Cardiac fibroblast (primary cell): ENCODE data around the gene ST6GALNAC5.
A peak's percentile ranks its signal among the peaks of the same experiment; 100 is the strongest.

Experiments used
- DNase-seq, 2 donors: peaks; one replicate each; pipeline versions ENCODE4 v3.0.0 to v3.0.0-alpha.2; 2010; ENCODE audit warnings: low read depth in 2 of 2
- H3K4me3 ChIP-seq, 2 donors: replicated peaks in 1 of 2; 1 replicate in 1 of 2; 2 replicates in 1 of 2; pipeline ENCODE4 v1.5.1; 2011; ENCODE audit warnings: low read depth in 2 of 2, low read length in 2 of 2, mild to moderate bottlenecking in 2 of 2, moderate library complexity in 1 of 2
- TF ChIP-seq, protein P1 (sequence below): IDR thresholded peaks from one replicate; pipeline ENCODE4 v1.5.1; 2011; ENCODE audit warnings: low read depth, mild to moderate bottlenecking, low read length, inconsistent platforms

ST6GALNAC5 gene

GRCh38 chr1:77085109-77085508 is 217.8 kb downstream of the ST6GALNAC5 start:
- DNase-seq, result no peak
- TF ChIP-seq, protein P1, sequence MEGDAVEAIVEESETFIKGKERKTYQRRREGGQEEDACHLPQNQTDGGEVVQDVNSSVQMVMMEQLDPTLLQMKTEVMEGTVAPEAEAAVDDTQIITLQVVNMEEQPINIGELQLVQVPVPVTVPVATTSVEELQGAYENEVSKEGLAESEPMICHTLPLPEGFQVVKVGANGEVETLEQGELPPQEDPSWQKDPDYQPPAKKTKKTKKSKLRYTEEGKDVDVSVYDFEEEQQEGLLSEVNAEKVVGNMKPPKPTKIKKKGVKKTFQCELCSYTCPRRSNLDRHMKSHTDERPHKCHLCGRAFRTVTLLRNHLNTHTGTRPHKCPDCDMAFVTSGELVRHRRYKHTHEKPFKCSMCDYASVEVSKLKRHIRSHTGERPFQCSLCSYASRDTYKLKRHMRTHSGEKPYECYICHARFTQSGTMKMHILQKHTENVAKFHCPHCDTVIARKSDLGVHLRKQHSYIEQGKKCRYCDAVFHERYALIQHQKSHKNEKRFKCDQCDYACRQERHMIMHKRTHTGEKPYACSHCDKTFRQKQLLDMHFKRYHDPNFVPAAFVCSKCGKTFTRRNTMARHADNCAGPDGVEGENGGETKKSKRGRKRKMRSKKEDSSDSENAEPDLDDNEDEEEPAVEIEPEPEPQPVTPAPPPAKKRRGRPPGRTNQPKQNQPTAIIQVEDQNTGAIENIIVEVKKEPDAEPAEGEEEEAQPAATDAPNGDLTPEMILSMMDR, result no peak

DNA sequence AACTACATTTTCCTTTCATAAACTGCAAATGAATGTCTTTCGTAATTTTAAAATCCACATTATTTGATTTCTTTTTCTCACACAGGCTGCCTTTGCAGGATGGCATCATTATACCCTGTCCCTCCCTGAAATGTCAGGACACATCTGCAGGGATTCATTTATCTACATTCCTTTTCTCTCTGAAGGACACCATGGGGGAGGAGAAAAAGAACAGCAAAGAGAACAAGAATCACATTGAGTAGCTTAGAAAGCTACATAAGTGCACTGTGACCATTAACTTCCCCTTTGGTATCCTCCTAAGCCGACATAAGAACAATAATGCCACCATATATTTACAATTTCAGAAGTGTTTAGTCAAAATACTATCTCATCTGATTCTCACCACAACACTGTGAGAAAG is 222.5 kb downstream of the ST6GALNAC5 start:
- DNase-seq, result no peak
- no peak overlapping the region for H3K4me3 ChIP-seq
- TF ChIP-seq, protein P1, result no peak

More at GRCh38 chr1:77085109-77085508, 217.8 kb downstream of the ST6GALNAC5 start:
- H3K4me3 ChIP-seq, result no peak overlapping the region

DNA sequence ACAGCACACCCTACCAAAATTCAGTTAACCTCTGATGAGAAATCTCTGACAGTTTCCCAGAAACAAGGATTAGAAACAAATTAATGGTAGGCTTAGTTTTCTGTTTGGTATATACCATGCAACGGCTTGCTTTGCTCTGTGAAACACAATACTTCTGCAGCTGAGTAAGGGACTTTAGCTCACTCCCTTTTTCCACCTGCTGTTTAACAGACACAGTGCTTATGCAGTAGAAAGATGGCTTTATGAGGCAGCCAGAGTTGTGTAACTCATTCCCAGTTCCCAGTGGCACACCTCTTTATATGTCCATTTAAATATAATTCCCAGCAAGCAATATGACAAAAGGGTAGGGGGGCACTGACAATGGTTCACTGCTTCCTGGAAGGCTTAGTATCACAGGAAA is 228.0 kb downstream of the ST6GALNAC5 start:
- DNase-seq, result no peak
- H3K4me3 ChIP-seq, result no peak overlapping the region
- TF ChIP-seq, protein P1, result no peak

GRCh38 chr1:77096496-77097255 is 229.4 kb downstream of the ST6GALNAC5 start:
- H3K4me3 ChIP-seq, result no peak overlapping the region
- TF ChIP-seq, protein P1, result no peak
- DNase-seq, result no peak

- H3K4me3 ChIP-seq, result no peak overlapping the region
- DNase-seq, result peak; percentile 15 to 45
- TF ChIP-seq, protein P1, result no peak
Measured at GRCh38 chr1:77100875-77101274, 233.6 kb downstream of the ST6GALNAC5 start.

DNA sequence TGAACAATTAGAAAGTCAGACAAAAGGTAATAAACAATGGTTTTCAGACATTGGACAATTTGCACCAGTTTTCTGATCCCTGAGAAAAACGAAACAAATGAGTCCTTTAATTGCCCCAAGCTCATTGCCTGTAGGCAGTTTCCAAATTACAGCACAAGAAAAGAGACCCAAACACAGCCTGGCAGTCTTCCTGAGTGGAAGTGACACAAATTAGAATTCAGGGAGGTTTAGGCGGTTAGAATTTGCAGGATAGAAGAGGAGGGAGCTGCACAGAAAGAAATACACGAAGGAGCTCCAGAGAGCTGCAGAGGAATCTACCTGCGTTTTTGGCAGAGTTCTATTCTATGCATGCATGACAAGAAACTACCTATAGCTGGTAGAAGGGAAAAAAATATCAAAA is 236.2 kb downstream of the ST6GALNAC5 start:
- no peak overlapping the region for H3K4me3 ChIP-seq
- TF ChIP-seq, protein P1, result no peak
- DNase-seq, result no peak
